HG03064 (cell line): ENCODE measurements around the gene SLIT3.

Experiments
- ATAC-seq: cut with Tn5 transposase; IDR thresholded peaks from one replicate; pipeline ENCODE4 v1.9.1; 2021; ENCODE audit warnings: low read depth; ENCODE audit not compliant: unreplicated experiment

SLIT3 gene

GRCh38 chr5:169299663-169300467 lies 1.1 kb downstream of the SLIT3 start:
- ATAC-seq, result no peak

GRCh38 chr5:169299191-169299662 lies 1.7 kb downstream of the SLIT3 start:
- no peak for ATAC-seq

- ATAC-seq, result no peak
These were observed 2.7 kb downstream of the SLIT3 start for GRCh38 chr5:169298193-169298592.

- ATAC-seq, result no peak
These were observed 4.4 kb downstream of the SLIT3 start for GRCh38 chr5:169296419-169297143.

GRCh38 chr5:169295306-169295705 lies 5.6 kb downstream of the SLIT3 start:
- ATAC-seq, result no peak

GRCh38 chr5:169294621-169295020 lies 6.3 kb downstream of the SLIT3 start:
- no peak for ATAC-seq

GRCh38 chr5:169291877-169292276 lies 9.1 kb downstream of the SLIT3 start:
- ATAC-seq, result no peak

GRCh38 chr5:169290895-169291294 lies 10.0 kb downstream of the SLIT3 start:
- ATAC-seq, result no peak

GRCh38 chr5:169289520-169289919 lies 11.4 kb downstream of the SLIT3 start:
- ATAC-seq, result no peak

- ATAC-seq, result no peak
These were observed 12.6 kb downstream of the SLIT3 start for GRCh38 chr5:169288066-169288930.

GRCh38 chr5:169287529-169287928 lies 13.4 kb downstream of the SLIT3 start:
- ATAC-seq, result no peak

GRCh38 chr5:169286572-169287300 lies 14.2 kb downstream of the SLIT3 start:
- no peak for ATAC-seq

GRCh38 chr5:169283887-169284286 lies 17.1 kb downstream of the SLIT3 start:
- ATAC-seq, result no peak

GRCh38 chr5:169281625-169282024 lies 19.3 kb downstream of the SLIT3 start:
- no peak for ATAC-seq

- no peak for ATAC-seq
These were observed 20.2 kb downstream of the SLIT3 start for GRCh38 chr5:169280696-169281095.

- ATAC-seq, result no peak
These were observed 20.7 kb downstream of the SLIT3 start for GRCh38 chr5:169280286-169280685.

- ATAC-seq, result no peak
These were observed 21.8 kb downstream of the SLIT3 start for GRCh38 chr5:169279125-169279524.

- no peak for ATAC-seq
These were observed 27.1 kb downstream of the SLIT3 start for GRCh38 chr5:169273881-169274280.

GRCh38 chr5:169273451-169273850 lies 27.5 kb downstream of the SLIT3 start:
- ATAC-seq, result no peak

GRCh38 chr5:169272731-169273427 lies 28.1 kb downstream of the SLIT3 start:
- ATAC-seq, result no peak
